Common myeloid progenitor, CD34-positive (primary cell): ENCODE measurements around the gene NFKBIZ.
A peak's percentile ranks its signal among the peaks of the same experiment; 100 is the strongest.

Experiments used
- CTCF ChIA-PET: fragments of 350-600 bp; sonication (Branson Sonifier 250); formaldehyde crosslinking; loops from one replicate; lab custom pipeline; 2021; ENCODE audit warnings: antibody characterized with exemption; lab: Charles Lee
- POLR2A ChIA-PET: fragments of 350-600 bp; sonication (Branson Sonifier 250); formaldehyde crosslinking; loops from one replicate; lab custom pipeline; 2021; ENCODE audit warnings: antibody characterized with exemption; lab: Charles Lee
- DNase-seq, 3 donors: peaks; one replicate each; pipeline versions ENCODE4 v3.0.0 to v3.0.0-alpha.2; 2013
- H3K27ac ChIP-seq, 2 experiments: 1 replicate in 1 of 2; 2 replicates in 1 of 2; pipeline ENCODE4 v1.7.0; 2013; ENCODE audit warnings: inconsistent platforms in 2 of 2, low read length in 2 of 2, mild to moderate bottlenecking in 2 of 2, low read depth in 1 of 2, moderate library complexity in 1 of 2; ENCODE audit not compliant: severe bottlenecking in 2 of 2, insufficient read depth in 1 of 2, poor library complexity in 1 of 2
- H3K27me3 ChIP-seq, 5 experiments: replicated peaks in 2 of 5; 1 replicate in 3 of 5; 2 replicates in 2 of 5; pipeline versions ENCODE4 v1.6.1 to v1.7.0; 2013; ENCODE audit warnings: low read length in 4 of 5, mild to moderate bottlenecking in 2 of 5, moderate library complexity in 2 of 5, inconsistent platforms in 1 of 5; ENCODE audit not compliant: insufficient read depth in 5 of 5, control insufficient read depth in 4 of 5
- H3K36me3 ChIP-seq, 4 experiments: 1 replicate in 2 of 4; 2 replicates in 2 of 4; pipeline versions ENCODE4 v1.6.1 to v1.7.0; 2013; ENCODE audit warnings: low read length in 3 of 4, control low read depth in 1 of 4, mild to moderate bottlenecking in 1 of 4; ENCODE audit not compliant: control insufficient read depth in 4 of 4, insufficient read depth in 4 of 4
- H3K4me1 ChIP-seq, 4 experiments: 1 replicate in 3 of 4; 2 replicates in 1 of 4; pipeline versions ENCODE4 v1.6.1 to v1.7.1; 2013; ENCODE audit warnings: low read length in 3 of 4, mild to moderate bottlenecking in 3 of 4, control low read depth in 1 of 4, inconsistent platforms in 1 of 4, moderate library complexity in 1 of 4; ENCODE audit not compliant: control insufficient read depth in 4 of 4, insufficient read depth in 4 of 4; ENCODE audit errors: control extremely low read depth in 1 of 4
- H3K4me3 ChIP-seq, 7 experiments: 1 replicate in 4 of 7; 2 replicates in 3 of 7; pipeline versions ENCODE4 v1.5.1 to v1.7.0; 2013; ENCODE audit warnings: mild to moderate bottlenecking in 7 of 7, low read length in 6 of 7, moderate library complexity in 6 of 7, inconsistent platforms in 2 of 7, low read depth in 2 of 7, control low read depth in 1 of 7; ENCODE audit not compliant: insufficient read depth in 4 of 7, control insufficient read depth in 1 of 7; ENCODE audit errors: extremely low read depth in 1 of 7
- H3K9me3 ChIP-seq, 5 experiments: 1 replicate in 4 of 5; 2 replicates in 1 of 5; pipeline versions ENCODE4 v1.6.1 to v1.7.1; 2013; ENCODE audit warnings: low read length in 4 of 5, mild to moderate bottlenecking in 2 of 5, inconsistent platforms in 1 of 5, low read depth in 1 of 5, moderate library complexity in 1 of 5; ENCODE audit not compliant: control insufficient read depth in 4 of 5, insufficient read depth in 2 of 5; ENCODE audit errors: control extremely low read depth in 1 of 5
- WGBS: methylation state at CpG from one replicate; pipeline ENCODE4 v1.1.5; 2013; ENCODE audit not compliant: insufficient coverage; 5-methylcytosine and 5-hydroxymethylcytosine counted together

NFKBIZ gene

GRCh38 chr3:101824702-101825101 is 24.6 kb upstream of the NFKBIZ start:
- Histone ChIP-seq H3K27me3 (no peaks in the 10 kb centered on the region), H3K4me1 (peaks cover 13 to 28% (median 24%) of the 10 kb centered on the region in 4 experiments), H3K4me3 (no peak overlapping the region), H3K36me3 (peaks cover 0 to 8% (median 8%) of the 10 kb centered on the region in 4 experiments), H3K27ac (no peak overlapping the region), H3K9me3 (no peaks in the 10 kb centered on the region)
- 100% methylated on average over 1 of the region's 3 CpGs for WGBS
- POLR2A ChIA-PET = interaction anchor here (1.2 kb wide), 1 partner anchor 25 kb away, joined by 4 read pairs; the partner anchor contains the start of gene NFKBIZ
- no peak for DNase-seq
- CTCF ChIA-PET = interaction anchor here (0.8 to 2.7 kb wide), 5 partner anchors 10 to 405 kb away, joined by 3 to 12 read pairs (median 5); no protein-coding TSS in a partner anchor

GRCh38 chr3:101825904-101826445 is 23.3 kb upstream of the NFKBIZ start:
- Histone ChIP-seq H3K4me1 (peaks cover 13 to 28% (median 24%) of the 10 kb centered on the region in 4 experiments), H3K27me3 (no peaks in the 10 kb centered on the region), H3K36me3 (peaks cover 0 to 8% (median 8%) of the 10 kb centered on the region in 4 experiments), H3K9me3 (no peaks in the 10 kb centered on the region), H3K4me3 (no peak overlapping the region), H3K27ac (no peak overlapping the region)
- CTCF ChIA-PET = interaction anchor here (3.3 kb wide), 1 partner anchor 13 kb away, joined by 20 read pairs; no protein-coding TSS in a partner anchor
- POLR2A ChIA-PET = interaction anchor here (3.7 kb wide), 1 partner anchor 23 kb away, joined by 37 read pairs; the partner anchor contains the start of gene NFKBIZ
- 93% methylated on average over 2 of the region's 2 CpGs for WGBS
- no peak for DNase-seq

- ChIA-PET POLR2A (interaction anchor here (0.6 to 3.7 kb wide), 5 partner anchors 11 to 266 kb away, joined by 3 to 37 read pairs (median 3); partner anchors contain the start of genes NFKBIZ, NXPE3 and TRMT10C), CTCF (interaction anchor here (0.7 to 3.3 kb wide), 9 partner anchors 12 to 401 kb away, joined by 3 to 20 read pairs (median 3); no protein-coding TSS in a partner anchor)
- H3K4me3 ChIP-seq = peak overlapping the region; percentile 45 to 90 (median 78)
Observed at GRCh38 chr3:101827211-101828174, 21.8 kb upstream of the NFKBIZ start.

GRCh38 chr3:101828276-101828675 is 21.0 kb upstream of the NFKBIZ start:
- no CpG with 5 or more reads among the region's 3 CpGs for WGBS
- POLR2A ChIA-PET = interaction anchor here (0.7 to 3.7 kb wide), 3 partner anchors 21 to 267 kb away, joined by 3 to 37 read pairs (median 3); partner anchors contain the start of genes NFKBIZ, NXPE3 and TRMT10C
- Histone ChIP-seq H3K9me3 (no peaks in the 10 kb centered on the region), H3K27me3 (no peaks in the 10 kb centered on the region), H3K4me3 (peak overlapping the region in 6 of 7 experiments; percentile 68 to 90 (median 80)), H3K27ac (peak overlapping the region; percentile 81 to 86), H3K36me3 (peaks cover 0 to 2% (median 0%) of the 10 kb centered on the region in 4 experiments), H3K4me1 (peaks cover 13 to 28% (median 24%) of the 10 kb centered on the region in 4 experiments)
- DNase-seq = no peak
- CTCF ChIA-PET = interaction anchor here (0.9 to 3.3 kb wide), 5 partner anchors 11 to 20 kb away, joined by 3 to 20 read pairs (median 3); no protein-coding TSS in a partner anchor

More at GRCh38 chr3:101827211-101828174, 21.8 kb upstream of the NFKBIZ start:
- 0% methylated on average over 15 of the region's 30 CpGs for WGBS
- Histone ChIP-seq H3K36me3 (no peaks in the 10 kb centered on the region), H3K27ac (peak overlapping the region; percentile 81 to 86), H3K9me3 (no peaks in the 10 kb centered on the region), H3K4me1 (peaks cover 13 to 28% (median 24%) of the 10 kb centered on the region in 4 experiments), H3K27me3 (no peaks in the 10 kb centered on the region)
- peak; percentile 86 to 94 (median 93) for DNase-seq

- no peaks in the 10 kb centered on the region for H3K27me3 ChIP-seq
- ChIA-PET CTCF (interaction anchor here (1.2 to 3.3 kb wide), 9 partner anchors 10 to 396 kb away, joined by 3 to 20 read pairs (median 7); no protein-coding TSS in a partner anchor), POLR2A (interaction anchor here (3.7 kb wide), 1 partner anchor 21 kb away, joined by 37 read pairs; the partner anchor contains the start of gene NFKBIZ)
- WGBS = 36% methylated on average over 5 of the region's 9 CpGs
- H3K4me1 ChIP-seq = peaks cover 13 to 26% (median 24%) of the 10 kb centered on the region in 4 experiments
- peak overlapping the region; percentile 81 to 86 for H3K27ac ChIP-seq
- H3K4me3 ChIP-seq = peak overlapping the region in 5 of 7 experiments; percentile 68 to 90 (median 78)
- H3K36me3 ChIP-seq = peaks cover 0 to 2% (median 0%) of the 10 kb centered on the region in 4 experiments
- DNase-seq = no peak
- H3K9me3 ChIP-seq = no peaks in the 10 kb centered on the region
Observed at GRCh38 chr3:101828691-101829436, 20.4 kb upstream of the NFKBIZ start.

GRCh38 chr3:101829437-101829830 is 19.9 kb upstream of the NFKBIZ start:
- no peaks in the 10 kb centered on the region for H3K27me3 ChIP-seq
- CTCF ChIA-PET = interaction anchor here (0.7 to 2.1 kb wide), 8 partner anchors 10 to 396 kb away, joined by 3 to 9 read pairs (median 4); no protein-coding TSS in a partner anchor
- peak overlapping the region in 1 of 7 experiments; percentile 26 for H3K4me3 ChIP-seq
- H3K27ac ChIP-seq = no peak overlapping the region
- no peaks in the 10 kb centered on the region for H3K9me3 ChIP-seq
- POLR2A ChIA-PET = interaction anchor here (0.9 to 3.7 kb wide), 2 partner anchors 20 kb away, joined by 3 to 37 read pairs; partner anchors contain the start of gene NFKBIZ
- peaks cover 13 to 26% (median 24%) of the 10 kb centered on the region in 4 experiments for H3K4me1 ChIP-seq
- 61% methylated on average over 2 of the region's 2 CpGs for WGBS
- no peak for DNase-seq
- peaks cover 0 to 2% (median 0%) of the 10 kb centered on the region in 4 experiments for H3K36me3 ChIP-seq
